NCI-H748 (cell line): ENCODE measurements around the gene CASP8.
"Not testable (repeated sequence)": the region's sequence is repeated elsewhere in the genome, so short reads cannot be mapped to it uniquely, and the experiment has no call there.

Experiments
- DNase-seq: peaks from one replicate; lab custom pipeline; 2025; ENCODE audit not compliant: unreplicated experiment; lab: John Stamatoyannopoulos, UW

CASP8 gene

GRCh38 chr2:201269764-201270163, 9.4 kb downstream of the CASP8 start:
- no peak for DNase-seq

- DNase-seq: no peak
Measured at GRCh38 chr2:201270293-201271001, 10.1 kb downstream of the CASP8 start.

DNA sequence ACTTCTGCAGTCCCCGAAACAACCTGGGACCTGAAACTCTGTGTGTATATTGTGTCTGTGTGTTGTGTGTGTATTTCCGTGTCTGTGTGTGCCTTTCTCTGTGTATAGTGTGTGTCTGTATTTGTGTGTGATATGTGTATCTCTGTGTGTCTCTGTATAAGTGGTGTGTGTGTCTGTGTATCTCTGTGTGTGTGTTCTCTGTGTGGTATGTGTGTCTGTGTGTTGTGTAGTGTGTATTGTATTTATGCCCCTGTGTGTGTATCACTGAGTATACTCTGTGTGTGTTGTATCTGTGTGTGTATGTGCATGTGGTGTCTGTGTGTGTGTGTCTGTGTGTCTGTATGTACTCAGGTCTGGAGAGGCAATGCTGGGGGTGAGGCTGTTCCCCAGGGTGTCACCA, 11.6 kb downstream of the CASP8 start:
- no peak for DNase-seq

DNA sequence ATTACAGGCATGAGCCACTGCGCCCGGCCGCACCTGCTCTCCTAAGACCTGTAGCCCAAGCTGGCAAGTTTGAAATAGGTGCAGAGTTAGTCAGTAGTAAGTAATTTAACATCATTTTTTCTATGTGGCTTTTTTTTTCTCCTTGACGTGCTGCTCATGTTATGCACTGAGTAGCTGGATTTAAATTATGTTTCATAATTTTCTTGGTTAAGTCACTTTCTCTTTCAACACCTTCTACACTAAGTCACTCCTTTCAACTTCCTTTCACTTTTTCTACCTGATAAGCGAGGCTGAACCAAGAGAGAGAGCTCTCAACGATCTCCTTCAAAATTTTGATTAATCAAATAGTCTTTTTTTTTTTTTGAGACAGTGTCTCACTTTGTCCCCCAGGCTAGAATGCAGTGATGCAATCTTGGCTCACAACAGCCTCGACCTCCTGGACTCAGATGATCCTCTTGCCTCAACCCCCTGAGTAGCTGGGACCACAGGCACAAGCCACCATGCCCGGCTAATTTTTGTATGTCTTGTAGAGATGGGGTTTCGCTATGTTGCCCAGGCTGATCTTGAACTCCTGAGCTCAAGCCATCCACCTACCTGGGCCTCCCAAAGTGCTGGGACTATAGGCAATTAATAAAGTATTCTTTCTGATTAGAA, 13.1 kb downstream of the CASP8 start:
- DNase-seq: no peak

GRCh38 chr2:201275069-201275468, 14.7 kb downstream of the CASP8 start:
- no peak for DNase-seq

GRCh38 chr2:201275990-201276389, 15.7 kb downstream of the CASP8 start:
- no peak for DNase-seq

DNA sequence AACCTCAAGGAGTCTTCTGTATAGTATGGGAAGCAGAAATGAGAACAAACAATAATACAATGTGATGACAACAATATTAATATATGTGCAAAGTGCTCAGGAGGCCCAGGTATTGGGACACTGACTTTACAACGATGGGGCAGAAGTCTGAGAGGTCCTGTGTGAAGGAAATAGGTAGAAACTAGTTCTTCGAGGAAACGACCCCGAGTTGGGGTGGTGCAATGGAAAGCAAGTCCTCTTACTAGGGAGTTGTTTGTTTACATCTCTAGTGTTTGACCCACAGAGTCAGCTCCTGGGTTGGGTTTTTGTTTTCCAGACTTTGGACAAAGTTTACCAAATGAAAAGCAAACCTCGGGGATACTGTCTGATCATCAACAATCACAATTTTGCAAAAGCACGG, 16.2 kb downstream of the CASP8 start:
- no peak for DNase-seq

GRCh38 chr2:201279079-201279478, 18.7 kb downstream of the CASP8 start:
- DNase-seq: no peak

GRCh38 chr2:201280191-201281040, 20.1 kb downstream of the CASP8 start:
- DNase-seq: no peak

- no peak for DNase-seq
Measured at GRCh38 chr2:201285499-201285898, 25.2 kb downstream of the CASP8 start.

- DNase-seq: not testable (repeated sequence)
Measured at GRCh38 chr2:201290457-201291148, 30.3 kb downstream of the CASP8 start.

DNA sequence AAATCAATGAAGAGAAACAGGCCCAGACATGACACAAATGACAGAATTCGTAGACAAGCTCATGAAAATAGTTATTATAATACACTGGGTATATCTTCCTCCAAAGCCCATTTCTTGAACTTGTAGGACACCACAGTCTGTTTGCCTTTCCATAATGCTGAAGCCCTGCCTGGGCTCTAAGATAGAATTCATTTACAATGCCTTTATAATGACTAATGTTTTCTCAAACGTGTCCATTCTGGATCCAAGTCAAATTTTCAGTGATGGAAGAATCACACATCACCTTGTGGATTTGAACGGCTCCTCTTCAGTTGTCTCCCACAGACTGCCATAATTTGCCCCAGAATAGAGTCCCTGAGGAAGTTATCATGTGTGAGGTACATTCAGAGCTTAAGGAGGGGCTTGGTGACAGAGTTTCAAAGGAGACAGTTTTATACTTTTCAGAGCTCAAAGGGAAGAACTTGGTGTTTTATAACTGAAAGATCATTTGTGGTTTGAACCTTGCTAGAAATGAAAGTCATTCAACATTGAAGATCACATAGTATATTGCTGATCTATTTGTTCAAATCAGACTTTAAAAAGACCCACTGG, 38.2 kb downstream of the CASP8 start:
- DNase-seq: no peak

DNA sequence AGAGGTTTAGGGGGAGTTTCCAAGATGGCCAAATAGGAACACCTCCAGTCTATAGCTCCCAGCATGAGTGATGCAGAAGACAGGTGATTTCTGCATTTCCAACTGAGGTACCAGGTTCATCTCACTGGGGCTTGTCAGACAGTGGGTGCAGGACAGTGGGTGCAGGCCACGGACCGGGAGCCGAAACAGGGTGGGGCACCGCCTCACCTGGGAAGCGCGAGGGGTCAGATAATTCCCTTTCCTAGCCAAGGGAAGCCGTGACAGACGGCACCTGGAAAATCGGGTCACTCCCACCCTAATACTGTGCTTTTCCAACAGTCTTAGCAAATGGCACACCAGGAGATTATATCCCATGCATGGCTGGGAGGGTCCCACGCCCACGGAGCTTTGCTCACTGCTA, 39.6 kb downstream of the CASP8 start:
- not testable (repeated sequence) for DNase-seq

- DNase-seq: no peak
Measured at GRCh38 chr2:201307876-201308275, 47.5 kb downstream of the CASP8 start.

- DNase-seq: no peak
Measured at GRCh38 chr2:201308914-201309313, 48.6 kb downstream of the CASP8 start.

- no peak for DNase-seq
Measured at GRCh38 chr2:201313362-201313761, 53.0 kb downstream of the CASP8 start.

DNA sequence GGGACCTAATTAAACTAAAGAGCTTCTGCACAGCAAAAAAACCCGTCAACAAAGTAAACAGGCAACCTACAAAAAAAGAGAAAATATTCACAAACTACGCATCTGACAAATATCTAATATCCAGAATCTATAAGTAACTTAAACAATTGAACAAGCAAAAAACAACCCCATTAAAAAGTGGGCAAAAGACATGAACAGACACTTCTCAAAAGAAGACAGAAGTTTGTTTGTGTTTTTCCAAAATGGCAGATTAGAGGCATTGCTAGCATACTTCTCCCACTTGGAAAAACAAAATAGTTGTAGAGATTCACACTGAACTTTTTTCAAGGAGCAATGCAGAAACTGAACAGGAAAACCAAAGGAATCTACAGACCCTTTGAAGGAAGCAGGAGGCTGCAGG, 59.2 kb downstream of the CASP8 start:
- DNase-seq: no peak

DNA sequence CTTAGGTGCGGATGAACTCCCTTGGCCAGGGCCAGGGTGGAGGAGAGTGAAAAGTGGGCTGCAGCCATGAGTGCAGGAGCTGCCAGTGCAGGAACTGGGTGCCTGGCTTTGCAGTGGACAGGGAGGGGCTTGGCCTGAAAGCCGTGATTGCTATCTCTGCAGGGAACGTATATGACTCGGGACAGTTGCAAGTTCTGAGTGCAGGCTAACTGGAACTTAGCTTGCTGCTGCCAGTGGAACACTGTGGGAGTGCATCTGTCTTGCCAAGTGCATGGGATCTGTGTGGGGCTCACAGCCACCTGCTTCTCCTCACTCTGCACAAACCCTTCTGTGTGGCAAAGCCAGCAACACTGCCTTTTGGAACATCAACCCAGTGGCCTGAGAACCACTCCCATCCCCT, 59.9 kb downstream of the CASP8 start:
- DNase-seq: no peak

DNA sequence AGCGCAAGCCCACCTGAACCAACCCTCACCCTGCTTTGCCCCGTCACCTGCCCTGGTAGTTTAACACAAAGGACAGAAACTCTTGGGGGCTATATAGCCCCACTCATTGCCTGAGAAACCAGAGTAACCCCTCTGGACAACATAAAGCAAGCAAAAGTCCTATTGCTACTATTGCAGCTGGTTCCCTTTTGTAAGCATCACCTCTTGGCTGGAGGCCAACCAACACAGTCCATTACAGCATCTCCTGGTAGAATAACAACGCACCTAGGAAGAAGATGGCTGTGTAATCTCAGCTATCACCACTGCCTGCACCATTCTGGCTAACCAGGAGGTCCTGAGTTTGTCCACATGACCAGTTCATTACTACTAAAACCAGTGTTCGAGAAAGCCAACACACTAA, 60.4 kb downstream of the CASP8 start:
- DNase-seq: peak; percentile 58

DNA sequence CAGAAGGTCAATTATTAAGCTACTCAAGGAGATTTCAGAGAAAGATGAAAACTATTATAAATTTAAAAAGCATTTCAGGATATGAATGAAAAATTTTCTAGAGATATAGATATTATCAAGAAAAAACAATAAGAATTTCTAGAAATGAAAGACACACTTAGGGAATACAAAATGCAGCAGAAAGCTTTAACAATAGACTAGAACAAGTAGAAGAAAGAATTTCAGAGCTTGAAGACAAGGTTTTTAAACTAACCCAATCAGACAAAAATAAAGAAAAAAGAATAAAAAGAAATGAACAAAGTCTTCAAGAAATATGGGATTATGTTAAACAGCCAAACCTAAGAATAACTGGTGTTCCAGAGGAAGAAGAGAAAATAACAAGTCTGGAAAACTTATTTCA, 62.4 kb downstream of the CASP8 start:
- DNase-seq: no peak

GRCh38 chr2:201327678-201328077, 67.3 kb downstream of the CASP8 start:
- DNase-seq: no peak
